OCI-LY3 (cell line): ENCODE data around the gene TSPEAR.

ENCODE experiments used
- CTCF ChIP-seq: fragments of 200-600, 300-600 bp; sonication (generic); IDR thresholded peaks from 2 replicates; pipeline ENCODE4 v1.5.1; 2014; ENCODE audit warnings: antibody characterized with exemption, low read length, low read depth
- EZH2phosphoT487 ChIP-seq: fragments of 200-600 bp; shearing (Covaris generic); IDR thresholded peaks from 2 replicates; pipeline ENCODE4 v1.6.1; 2018; ENCODE audit warnings: antibody characterized with exemption, mixed run types, low read depth

DNA sequence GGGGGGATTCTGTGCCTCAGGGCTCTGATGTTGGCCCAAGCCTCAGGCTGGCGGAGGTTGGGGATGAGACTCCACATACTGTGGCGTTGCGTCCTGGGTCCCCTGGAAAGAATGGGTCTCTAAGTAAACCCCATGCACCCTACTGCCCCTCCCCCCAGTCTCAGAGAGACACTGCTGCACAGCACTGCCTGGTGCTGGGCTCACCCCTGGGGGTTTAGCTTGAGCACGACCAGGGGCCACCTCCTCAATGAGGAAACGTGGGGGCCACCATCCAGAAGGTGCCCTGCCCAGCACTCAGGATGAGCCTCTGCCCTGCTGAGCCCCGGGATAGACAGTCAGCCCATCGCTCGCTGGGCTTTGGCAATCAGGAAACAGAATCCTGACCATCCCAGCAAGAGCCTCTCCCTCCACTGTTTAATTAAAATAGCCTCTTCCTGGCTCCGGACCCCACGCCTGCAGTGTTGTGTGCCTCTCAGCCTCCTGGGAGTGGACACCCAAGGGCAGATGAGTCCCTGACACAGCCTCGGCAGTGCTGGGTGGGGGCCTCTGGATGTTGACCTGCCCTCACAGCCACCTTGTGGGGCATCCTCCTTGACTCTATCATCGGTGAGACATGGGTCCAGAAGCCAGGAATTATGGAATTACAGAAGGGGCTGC lies 141.4 kb downstream of the TSPEAR start:
- TF ChIP-seq CTCF (no peak), EZH2phosphoT487 (no peak)
